ENCODE measurements around the gene MVB12B.

The MVB12B gene

DNA sequence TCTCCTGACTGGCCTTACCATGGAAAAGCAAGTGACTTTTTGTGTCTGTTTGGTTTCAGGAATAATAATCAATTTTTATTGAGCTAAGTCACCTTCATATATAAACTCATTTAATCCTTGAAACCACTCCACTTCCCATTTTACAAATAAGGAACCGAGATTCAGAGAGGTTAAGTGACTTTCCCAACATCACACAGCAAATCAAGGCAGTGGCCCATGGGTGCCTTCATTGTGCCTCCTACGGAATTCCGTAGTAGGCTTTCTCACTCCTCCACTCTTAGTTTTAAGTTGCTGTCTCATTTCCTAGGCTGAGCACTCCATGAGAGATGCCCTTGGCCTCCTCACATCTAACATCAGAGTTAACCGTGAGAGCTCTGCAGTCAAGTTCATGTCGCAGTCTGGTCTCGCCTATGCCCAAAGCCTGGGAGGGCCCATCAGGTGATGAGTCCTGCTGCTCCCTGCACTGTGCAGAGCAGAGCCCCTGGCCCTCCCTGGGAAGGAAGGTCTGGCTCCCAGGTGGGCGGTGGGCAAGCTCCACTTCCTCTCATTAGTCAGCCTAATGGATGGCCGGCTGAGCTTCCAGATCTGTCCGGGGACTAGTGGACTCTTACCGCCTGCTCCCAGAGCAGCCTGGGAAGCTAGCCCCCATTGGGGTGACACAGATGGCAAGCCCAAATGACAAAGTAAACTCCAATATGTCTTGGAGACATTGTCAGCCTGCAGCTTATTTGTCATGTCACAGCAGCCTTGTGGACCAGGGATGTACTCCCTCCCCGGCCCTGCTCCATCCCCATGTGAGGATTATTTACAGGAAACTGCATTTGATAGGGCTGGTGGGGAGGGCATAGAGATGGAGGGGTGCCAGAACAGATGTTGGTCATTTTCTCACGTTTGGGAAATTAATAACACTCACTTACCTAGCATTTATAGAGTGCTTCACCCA lies 123.4 kb downstream of the MVB12B start:
- DNase-seq (ENCODE audit: low read depth in 2 of 3, low spot score in 2 of 3): no peak

- DNase-seq (ENCODE audit: low read depth in 2 of 3, low spot score in 2 of 3): no peak
Measured at GRCh38 chr9:126450668-126451205, 124.1 kb downstream of the MVB12B start.

GRCh38 chr9:126451316-126451885 lies 124.8 kb downstream of the MVB12B start:
- no peak for DNase-seq (ENCODE audit: low read depth in 2 of 3, low spot score in 2 of 3)

GRCh38 chr9:126452106-126452505 lies 125.5 kb downstream of the MVB12B start:
- no peak for DNase-seq (ENCODE audit: low read depth in 2 of 3, low spot score in 2 of 3)

GRCh38 chr9:126453156-126453963 lies 126.7 kb downstream of the MVB12B start:
- no peak for DNase-seq (ENCODE audit: low read depth in 2 of 3, low spot score in 2 of 3)

GRCh38 chr9:126454215-126454614 lies 127.6 kb downstream of the MVB12B start:
- DNase-seq (ENCODE audit: low read depth in 2 of 3, low spot score in 2 of 3): no peak

- no peak for DNase-seq (ENCODE audit: low read depth in 2 of 3, low spot score in 2 of 3)
Measured at GRCh38 chr9:126454795-126455194, 128.2 kb downstream of the MVB12B start.

DNA sequence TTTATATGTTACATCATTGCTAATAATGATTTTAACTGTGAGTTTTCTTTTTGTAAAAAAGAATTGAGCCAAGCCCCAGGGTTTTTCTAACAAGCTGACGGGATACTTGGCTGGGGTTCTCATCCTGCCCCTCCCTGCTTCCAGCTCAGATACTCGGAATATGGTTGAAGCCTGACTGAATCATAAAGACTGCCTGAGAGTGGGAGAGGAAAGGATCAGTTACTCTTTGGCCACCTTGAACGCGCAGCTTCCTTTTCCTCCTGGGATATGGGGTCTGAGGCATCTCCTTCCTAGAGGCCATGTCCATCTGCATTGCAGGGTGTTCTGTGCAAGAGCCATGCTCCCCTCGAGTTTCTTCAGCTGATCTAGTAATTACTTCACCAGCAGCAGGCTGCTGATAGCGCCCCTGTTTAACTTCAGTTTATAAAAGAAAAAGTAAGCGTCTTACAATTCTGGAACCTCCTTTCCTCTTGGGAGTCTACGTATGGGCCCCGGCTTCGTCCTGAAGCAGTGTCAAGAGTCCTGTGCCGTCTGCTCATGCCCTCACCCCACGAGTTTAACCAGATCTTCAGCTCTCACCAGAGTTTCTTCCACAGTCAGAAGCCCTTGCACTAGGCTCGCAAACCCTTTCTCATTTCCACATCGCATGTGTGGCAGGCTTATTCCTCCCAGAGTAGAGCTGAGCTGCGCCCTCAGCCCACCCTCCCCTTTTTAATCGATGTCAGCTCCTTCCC lies 130.0 kb downstream of the MVB12B start:
- no peak for DNase-seq (ENCODE audit: low read depth in 2 of 3, low spot score in 2 of 3)

DNA sequence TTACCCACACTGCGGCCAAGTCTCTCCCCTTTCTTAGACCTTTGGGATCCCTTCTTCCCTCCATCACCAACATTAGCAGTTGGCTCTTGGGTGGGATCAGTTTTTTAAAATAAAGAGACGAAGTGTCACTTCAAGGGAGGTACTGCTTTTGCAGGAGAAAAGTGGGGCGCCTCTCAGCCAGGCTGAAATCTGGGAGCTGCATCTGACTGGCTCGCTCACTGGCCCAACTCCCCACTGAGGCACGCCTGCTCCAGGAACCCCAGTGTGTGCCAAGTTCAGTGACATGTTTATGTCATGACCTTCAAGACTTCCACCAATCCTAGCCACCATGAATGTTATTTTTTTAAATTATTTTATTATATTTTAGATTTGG lies 130.5 kb downstream of the MVB12B start:
- no peak for DNase-seq (ENCODE audit: low read depth in 2 of 3, low spot score in 2 of 3)

GRCh38 chr9:126457890-126458289 lies 131.3 kb downstream of the MVB12B start:
- no peak for DNase-seq (ENCODE audit: low read depth in 2 of 3, low spot score in 2 of 3)

DNA sequence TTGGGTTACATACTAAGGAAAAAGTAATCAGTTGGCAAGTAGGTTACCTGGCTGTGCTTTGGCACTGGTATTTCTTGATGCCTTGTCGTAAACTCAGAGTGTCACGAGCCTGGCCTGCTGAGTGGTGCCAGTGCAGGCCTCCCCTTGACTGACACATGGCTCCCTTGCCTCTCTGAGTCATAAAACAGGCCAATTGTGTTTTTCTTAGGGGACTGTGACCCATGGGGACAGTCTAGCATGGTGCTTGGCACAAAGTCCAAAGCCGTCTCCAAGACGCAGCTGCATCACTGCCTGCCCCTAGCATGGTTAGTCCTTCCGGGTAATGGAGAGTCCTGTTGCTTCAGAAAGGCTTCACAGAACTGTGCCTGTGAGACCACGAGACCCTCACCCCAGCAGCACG lies 132.5 kb downstream of the MVB12B start:
- DNase-seq (ENCODE audit: low read depth in 2 of 3, low spot score in 2 of 3): no peak

DNA sequence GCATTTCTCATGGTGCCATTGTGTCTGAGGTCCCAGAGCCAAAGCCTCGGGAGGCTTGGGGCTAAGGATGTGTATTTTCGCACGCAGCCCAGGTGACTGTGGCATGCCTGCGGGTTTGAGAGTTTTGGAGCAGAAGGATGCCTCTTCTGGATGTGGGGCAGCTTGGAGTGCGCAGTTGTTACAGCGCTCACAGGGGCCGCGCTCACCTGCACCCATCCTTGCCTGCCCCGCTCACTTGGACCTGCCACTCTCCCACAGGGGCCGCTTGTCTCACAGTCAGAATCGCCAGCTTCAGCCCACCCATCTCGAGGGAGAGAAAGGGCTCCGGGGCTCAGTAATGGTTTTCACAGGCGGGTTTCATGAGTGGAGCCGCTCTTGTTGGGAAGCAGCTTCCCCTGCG lies 132.9 kb downstream of the MVB12B start:
- DNase-seq (ENCODE audit: low read depth in 2 of 3, low spot score in 2 of 3): no peak

DNA sequence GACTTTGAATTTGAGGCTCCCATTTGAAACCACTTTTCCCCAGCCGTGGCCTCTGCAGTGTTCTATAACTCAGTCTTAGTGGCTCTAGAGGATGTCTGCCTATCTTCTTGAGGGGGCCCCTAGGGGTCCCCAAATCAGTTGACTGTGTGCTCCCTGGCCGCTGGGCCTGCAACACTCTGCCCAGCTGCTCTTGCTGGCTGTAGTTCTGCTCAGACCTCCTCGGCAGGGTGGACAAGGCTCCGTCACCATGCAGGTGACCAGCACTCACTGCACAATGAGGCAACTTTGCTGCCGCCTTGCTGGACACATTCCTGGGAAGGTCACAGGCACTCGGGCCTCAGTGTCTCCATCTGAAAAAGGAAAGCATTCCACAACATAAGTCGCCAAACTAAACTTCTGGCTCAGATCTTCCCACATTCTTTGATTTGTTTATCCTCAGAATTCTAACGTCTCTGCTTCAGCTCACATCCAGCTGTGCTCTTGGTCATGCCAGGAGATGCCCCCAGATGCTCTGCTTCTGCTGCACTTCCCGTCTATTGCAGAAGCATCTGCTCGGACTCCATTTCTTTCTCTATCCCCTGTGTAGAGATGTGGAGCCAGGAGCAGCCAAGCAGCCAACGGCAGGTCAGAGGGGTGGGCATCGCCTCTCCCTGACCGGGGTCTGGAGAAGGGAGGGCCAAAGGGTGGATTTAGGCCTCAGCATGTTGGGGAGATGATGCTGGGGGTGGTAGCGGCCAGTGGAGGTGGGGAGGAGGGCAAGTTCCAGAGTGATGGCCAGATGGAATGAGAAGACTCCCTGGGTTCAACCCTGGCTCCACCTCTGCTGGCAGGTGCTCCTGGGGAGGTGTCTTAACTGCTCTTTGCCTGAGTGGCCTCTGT lies 133.6 kb downstream of the MVB12B start:
- no peak for DNase-seq (ENCODE audit: low read depth in 2 of 3, low spot score in 2 of 3)

DNA sequence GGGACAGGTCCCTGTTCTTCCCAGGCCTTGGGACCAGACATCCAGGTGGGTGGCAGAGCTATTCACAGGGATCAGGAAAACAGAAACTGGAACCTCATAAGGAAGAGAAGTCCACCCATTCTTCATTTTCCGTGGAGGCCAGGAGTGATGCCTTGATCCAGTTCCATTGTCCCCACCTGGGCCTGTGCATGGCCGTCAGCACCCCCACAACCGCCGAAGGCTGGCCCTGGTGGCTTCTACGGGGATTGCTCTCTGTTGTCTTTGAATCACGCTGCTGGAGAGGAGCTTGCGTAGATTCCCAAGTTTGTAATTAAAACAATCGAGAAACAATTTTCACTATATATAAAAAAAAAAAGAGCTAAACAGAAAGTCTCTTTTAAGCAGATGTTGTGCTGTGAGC lies 134.4 kb downstream of the MVB12B start:
- no peak for DNase-seq (ENCODE audit: low read depth in 2 of 3, low spot score in 2 of 3)

DNA sequence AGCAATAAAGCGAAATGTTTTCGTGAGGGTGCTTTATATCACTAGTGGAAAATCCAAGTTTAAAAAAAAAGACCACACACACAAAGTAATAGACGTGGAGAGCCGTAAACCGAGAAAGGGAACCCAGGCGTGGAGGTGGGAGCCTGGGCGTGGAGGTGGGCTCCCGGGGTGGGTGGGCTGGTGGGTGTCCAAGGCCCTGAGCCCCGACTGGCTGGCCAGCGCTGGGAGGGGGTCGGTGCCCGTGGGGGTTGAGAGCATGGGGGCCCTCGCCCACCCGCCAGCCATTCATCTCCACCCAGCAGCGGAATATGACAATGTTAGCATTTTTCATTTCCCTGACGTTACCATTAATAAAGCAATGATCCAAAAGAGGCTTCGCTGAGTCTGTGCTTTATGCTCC lies 135.0 kb downstream of the MVB12B start:
- DNase-seq (ENCODE audit: low read depth in 2 of 3, low spot score in 2 of 3): no peak

DNA sequence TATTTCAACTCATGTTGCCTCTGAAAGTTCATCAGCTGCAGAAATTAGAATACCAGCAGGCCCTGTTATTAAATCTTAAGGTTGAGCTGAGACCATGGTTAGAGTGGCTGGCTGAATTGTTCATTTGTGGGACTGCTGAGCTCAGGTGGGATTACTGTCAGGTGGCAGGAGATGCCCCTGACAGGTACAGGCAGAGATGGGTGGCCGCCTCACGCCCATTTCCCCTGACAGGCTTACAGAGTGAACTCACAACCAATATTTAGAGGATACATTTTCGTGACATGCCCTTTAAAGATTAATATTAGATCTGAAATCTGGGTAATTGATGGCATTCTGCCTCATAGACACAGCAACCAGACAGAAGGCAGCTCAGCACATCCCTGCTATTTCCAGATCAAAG lies 136.0 kb downstream of the MVB12B start:
- DNase-seq (ENCODE audit: low read depth in 2 of 3, low spot score in 2 of 3): no peak

- DNase-seq (ENCODE audit: low read depth in 2 of 3, low spot score in 2 of 3): no peak
Measured at GRCh38 chr9:126463426-126463825, 136.8 kb downstream of the MVB12B start.

DNA sequence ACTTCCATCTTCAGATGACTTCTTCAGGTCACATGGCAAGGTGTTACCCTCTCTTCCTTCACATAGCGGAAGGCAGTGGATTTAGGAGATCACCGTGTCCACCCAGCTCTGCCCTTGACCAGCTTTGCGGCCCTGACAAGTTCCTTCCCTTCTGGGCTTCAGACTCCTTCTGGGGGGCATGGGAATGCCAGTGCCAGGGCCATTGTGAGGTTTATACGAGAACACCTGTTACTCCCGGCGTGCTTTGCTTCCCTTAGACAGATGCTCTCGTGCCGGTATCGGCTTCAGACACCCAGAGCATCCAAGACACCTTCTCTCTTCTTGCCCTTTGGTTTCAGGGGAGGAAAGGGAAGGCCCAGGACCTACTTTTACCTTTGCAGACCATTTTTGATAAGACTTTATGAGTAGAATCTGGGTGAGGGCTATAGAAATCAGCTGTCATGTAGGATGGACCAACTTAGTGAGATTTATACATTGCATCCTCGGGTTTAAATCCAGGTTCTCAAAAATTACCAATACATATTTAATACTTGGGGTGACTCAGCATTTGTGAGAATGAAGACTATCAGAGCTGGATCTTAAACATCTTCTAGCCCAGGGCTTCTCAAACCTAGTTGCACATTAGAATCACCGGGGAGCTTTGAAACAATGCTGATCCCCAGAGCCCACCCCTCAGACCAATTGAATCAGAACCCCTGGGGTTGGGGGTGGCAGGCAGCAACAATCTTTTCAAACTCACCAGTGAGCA lies 138.2 kb downstream of the MVB12B start:
- DNase-seq (ENCODE audit: low read depth in 2 of 3, low spot score in 2 of 3): no peak

- no peak for DNase-seq (ENCODE audit: low read depth in 2 of 3, low spot score in 2 of 3)
Measured at GRCh38 chr9:126465977-126466376, 139.3 kb downstream of the MVB12B start.

Measured in activated CD8-positive, alpha-beta memory T cell treated with anti-CD3 and anti-CD28 coated beads for 48 hours (primary cell).